CD4-positive, alpha-beta T cell (primary cell): ENCODE results near the gene CLCNKA. TPM values are rescaled to one million over a fixed set of nuclear protein-coding genes. Genes with fewer than 3 reads are reported as not detected.
"Not testable (repeated sequence)": the region's sequence is repeated elsewhere in the genome, so short reads cannot be mapped to it uniquely, and the experiment has no call there.

Experiments used
- ATAC-seq: fragments of 200-7000 bp; cut with Tn5 transposase; one replicate; pipeline ENCODE4 v1.10.0; 2022; ENCODE audit warnings: mild to moderate bottlenecking; ENCODE audit not compliant: poor library complexity
- CTCF ChIA-PET: fragments of 350-600 bp; sonication (Branson Sonifier 250); formaldehyde crosslinking; loops from one replicate; lab custom pipeline; 2021; ENCODE audit warnings: antibody characterized with exemption, inconsistent platforms; lab: Charles Lee
- POLR2A ChIA-PET: fragments of 350-600 bp; sonication (Branson Sonifier 250); formaldehyde crosslinking; loops from one replicate; lab custom pipeline; 2021; ENCODE audit warnings: antibody characterized with exemption, inconsistent platforms; lab: Charles Lee
- DNase-seq, 14 experiments: peaks; one replicate each; pipeline ENCODE4 v3.0.0-alpha.2; 2013 to 2020; ENCODE audit warnings: mixed read lengths in 2 of 14
- H3K27ac ChIP-seq, 2 donors: one replicate each; pipeline versions ENCODE4 v1.5.1 to v1.7.0; 2013; ENCODE audit warnings: low read length in 2 of 2, low read depth in 1 of 2, mild to moderate bottlenecking in 1 of 2
- H3K27me3 ChIP-seq, 2 experiments: 1 replicate in 1 of 2; 2 replicates in 1 of 2; pipeline versions ENCODE4 v1.6.1 to v1.7.0; 2013; ENCODE audit warnings: low read length in 2 of 2, control low read depth in 1 of 2, mild to moderate bottlenecking in 1 of 2, moderate library complexity in 1 of 2; ENCODE audit not compliant: insufficient read depth in 2 of 2, control insufficient read depth in 1 of 2
- H3K36me3 ChIP-seq: one replicate; pipeline ENCODE4 v1.6.1; 2013; ENCODE audit warnings: low read length, control low read depth; ENCODE audit not compliant: insufficient read depth
- H3K4me1 ChIP-seq: one replicate; pipeline ENCODE4 v1.6.1; 2013; ENCODE audit warnings: low read length, control low read depth; ENCODE audit not compliant: insufficient read depth
- H3K4me3 ChIP-seq: one replicate; pipeline ENCODE4 v1.5.1; 2013; ENCODE audit warnings: mild to moderate bottlenecking, low read length, moderate library complexity
- H3K9me3 ChIP-seq, 2 experiments: 1 replicate in 1 of 2; 2 replicates in 1 of 2; pipeline versions ENCODE4 v1.6.1 to v1.7.0; 2013; ENCODE audit warnings: low read length in 2 of 2, mild to moderate bottlenecking in 2 of 2, control low read depth in 1 of 2, moderate library complexity in 1 of 2; ENCODE audit not compliant: control insufficient read depth in 1 of 2, insufficient read depth in 1 of 2
- H3K27ac Mint-ChIP-seq: one replicate; pipeline ENCODE4 v1.8.0; 2020; ENCODE audit warnings: mixed read lengths
- H3K27me3 Mint-ChIP-seq: one replicate; pipeline ENCODE4 v1.8.0; 2021; ENCODE audit warnings: mixed read lengths
- H3K36me3 Mint-ChIP-seq: one replicate; pipeline ENCODE4 v1.8.0; 2021; ENCODE audit warnings: low read depth, mixed read lengths
- H3K4me1 Mint-ChIP-seq: one replicate; pipeline ENCODE4 v1.8.0; 2021; ENCODE audit warnings: low read depth, mixed read lengths
- H3K4me3 Mint-ChIP-seq: one replicate; pipeline ENCODE4 v1.8.0; 2020; ENCODE audit warnings: mild to moderate bottlenecking, mixed read lengths
- H3K9me3 Mint-ChIP-seq: one replicate; pipeline ENCODE4 v1.8.0; 2020; ENCODE audit warnings: mixed read lengths
- CTCF ChIP-seq: fragments of 200-600 bp; IDR thresholded peaks from one replicate; pipeline ENCODE4 v1.8.0; 2022; ENCODE audit warnings: antibody characterized with exemption, mild to moderate bottlenecking
- intact Hi-C, 2 experiments: fragments of 100-400 bp; cut with DNase I in 1 of 2; cut with micrococcal nuclease in 1 of 2; formaldehyde crosslinking; loops; one replicate each; pipeline versions ENCODE4 v1.15.1 to v1.9.0; 2023 to 2025; cut with DNase I, micrococcal nuclease
- total RNA-seq, 174 experiments: library from RNA in 2 of 174; stranded (reverse) in 2 of 174; gene quantifications; one replicate each; pipeline ENCODE4 v1.2.3 and lab custom pipeline; 2021 to 2026

CLCNKA gene
- total RNA-seq, 2 experiments from 2014 or later: not detected

DNA sequence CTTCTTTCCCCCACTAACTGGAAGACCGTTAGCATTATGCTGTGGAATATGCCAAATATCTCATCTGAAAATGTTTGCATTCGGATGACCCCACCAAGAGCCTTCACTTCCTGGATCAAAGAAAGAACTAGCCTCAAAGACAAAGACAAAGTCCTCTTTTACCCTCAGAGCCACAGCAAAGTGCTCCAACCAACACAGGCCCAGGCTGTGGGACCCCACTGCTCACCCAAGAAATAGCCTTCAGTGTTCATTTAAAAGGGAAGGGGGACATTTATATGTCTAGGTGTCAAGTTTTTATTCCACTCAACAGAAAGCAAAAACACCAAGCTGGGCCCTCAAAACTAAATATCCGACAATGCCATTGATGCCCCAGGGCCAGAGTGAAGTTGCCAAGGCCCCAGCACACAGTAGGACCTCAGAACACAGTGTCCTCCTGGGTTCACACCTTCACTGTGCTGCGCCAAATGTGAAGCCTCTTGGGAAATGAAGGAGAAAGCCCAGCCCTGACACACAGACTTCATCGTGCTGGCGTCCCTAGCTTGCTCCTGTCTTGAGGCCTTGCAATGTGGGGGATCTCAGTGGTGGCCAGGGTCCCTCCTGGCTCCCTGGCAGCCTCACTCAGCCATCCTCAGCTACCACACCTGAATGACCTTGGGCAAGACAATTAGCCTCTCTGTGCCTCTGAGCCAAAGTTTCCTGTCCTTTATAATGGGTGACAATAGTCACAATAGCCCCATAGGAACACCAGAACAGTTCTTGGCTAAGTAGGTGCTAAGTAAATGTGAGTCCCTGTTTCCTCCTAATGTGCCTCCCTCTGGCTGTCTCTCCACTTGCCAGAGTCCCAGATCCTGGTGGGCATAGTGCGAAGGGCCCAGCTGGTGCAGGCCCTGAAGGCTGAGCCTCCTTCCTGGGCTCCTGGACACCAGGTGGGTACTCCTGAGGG is 33.0 kb downstream of the CLCNKA start:
- peaks cover 7% of the 10 kb centered on the region for H3K4me1 ChIP-seq
- no peak for TF ChIP-seq CTCF
- no peaks in the 10 kb centered on the region for H3K9me3 Mint-ChIP-seq
- H3K27me3 ChIP-seq: peaks cover 0 to 7% of the 10 kb centered on the region in 2 experiments
- intact Hi-C loops: loop anchor here in 1 of 2 experiments (2.0 kb wide), 1 partner anchor 262 kb away; no protein-coding TSS in a partner anchor
- no peak overlapping the region for H3K4me3 Mint-ChIP-seq
- H3K27ac Mint-ChIP-seq: no peak overlapping the region
- no peaks in the 10 kb centered on the region for H3K36me3 Mint-ChIP-seq
- H3K4me3 ChIP-seq: no peak overlapping the region
- H3K36me3 ChIP-seq: no peaks in the 10 kb centered on the region
- ChIA-PET CTCF (no interaction called here), POLR2A (no interaction called here)
- ATAC-seq (no peak), DNase-seq (no peak)
- no peak overlapping the region for H3K27ac ChIP-seq
- peaks cover 6% of the 10 kb centered on the region for H3K4me1 Mint-ChIP-seq
- peaks cover 6% of the 10 kb centered on the region for H3K27me3 Mint-ChIP-seq
- no peaks in the 10 kb centered on the region for H3K9me3 ChIP-seq

GRCh38 chr1:16055613-16056520 is 34.0 kb downstream of the CLCNKA start:
- intact Hi-C loops: loop anchor here (1.0 to 2.0 kb wide), 3 partner anchors 47 to 264 kb away; no protein-coding TSS in a partner anchor
- Mint-ChIP-seq H3K9me3 (no peaks in the 10 kb centered on the region), H3K4me3 (no peak overlapping the region), H3K27ac (no peak overlapping the region), H3K27me3 (no peaks in the 10 kb centered on the region), H3K36me3 (no peaks in the 10 kb centered on the region), H3K4me1 (peaks cover 6% of the 10 kb centered on the region)
- CTCF ChIA-PET: interaction anchor here (0.6 kb wide), 1 partner anchor 241 kb away, joined by 3 read pairs; no protein-coding TSS in a partner anchor
- Histone ChIP-seq H3K27ac (no peak overlapping the region), H3K27me3 (no peaks in the 10 kb centered on the region), H3K36me3 (no peaks in the 10 kb centered on the region), H3K4me1 (peaks cover 7% of the 10 kb centered on the region), H3K4me3 (no peak overlapping the region), H3K9me3 (no peaks in the 10 kb centered on the region)
- ATAC-seq (peak; percentile 99), DNase-seq (peak; percentile 51 to 91 (median 80))
- peak; percentile 85 for TF ChIP-seq CTCF
- POLR2A ChIA-PET: no interaction called here

- H3K4me1 Mint-ChIP-seq, H3K36me3 Mint-ChIP-seq, H3K27ac ChIP-seq, H3K4me1 ChIP-seq, H3K9me3 ChIP-seq, DNase-seq, H3K9me3 Mint-ChIP-seq, H3K27me3 Mint-ChIP-seq, H3K4me3 Mint-ChIP-seq, H3K27ac Mint-ChIP-seq, H3K36me3 ChIP-seq, H3K27me3 ChIP-seq, H3K4me3 ChIP-seq, ATAC-seq, POLR2A ChIA-PET: not testable (repeated sequence)
- CTCF ChIA-PET: interaction anchor here (0.6 kb wide), 1 partner anchor 241 kb away, joined by 3 read pairs; no protein-coding TSS in a partner anchor
- intact Hi-C loops: loop anchor here (1.0 kb wide), 2 partner anchors 47 to 264 kb away; no protein-coding TSS in a partner anchor
These were observed 34.7 kb downstream of the CLCNKA start for GRCh38 chr1:16056521-16056912.

DNA sequence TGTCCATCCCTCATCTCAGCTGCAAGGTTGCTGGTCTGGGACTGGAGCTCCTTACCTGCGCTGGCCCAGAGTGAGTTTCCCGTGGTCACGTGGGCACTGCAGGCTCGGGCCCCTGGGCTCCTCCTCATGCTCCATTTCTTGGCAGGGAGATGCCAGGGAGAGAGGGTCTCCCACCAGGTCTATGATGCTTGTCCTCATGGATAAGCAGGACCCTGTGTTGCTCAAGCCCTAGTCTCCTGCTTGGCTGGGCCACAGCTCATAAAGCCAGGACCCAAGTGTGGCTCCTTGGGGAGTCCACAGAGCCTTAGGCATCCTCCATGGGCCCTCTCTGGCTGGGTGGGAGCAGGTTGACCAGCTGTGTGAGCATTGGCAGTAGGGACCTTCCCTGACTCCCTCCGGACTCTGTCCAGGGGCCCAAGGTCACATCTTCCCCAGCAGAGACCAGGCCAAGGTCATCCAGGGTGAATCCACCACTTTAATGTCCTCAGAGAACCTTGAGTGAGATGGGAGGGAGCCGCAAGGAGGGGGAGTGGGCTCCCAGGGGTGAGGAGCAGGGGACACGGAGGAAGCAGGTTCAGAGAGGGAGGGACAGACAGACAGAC is 35.6 kb downstream of the CLCNKA start:
- DNase-seq, H3K4me3 ChIP-seq, POLR2A ChIA-PET, ATAC-seq, H3K9me3 ChIP-seq, H3K4me3 Mint-ChIP-seq, CTCF ChIA-PET, H3K4me1 ChIP-seq, H3K27me3 Mint-ChIP-seq, H3K27ac ChIP-seq, H3K4me1 Mint-ChIP-seq, H3K9me3 Mint-ChIP-seq, H3K36me3 Mint-ChIP-seq, H3K27me3 ChIP-seq, intact Hi-C loops, H3K36me3 ChIP-seq, H3K27ac Mint-ChIP-seq: not testable (repeated sequence)

- H3K4me3 ChIP-seq, H3K4me1 Mint-ChIP-seq, POLR2A ChIA-PET, H3K27ac Mint-ChIP-seq, H3K27ac ChIP-seq, ATAC-seq, H3K9me3 ChIP-seq, H3K27me3 ChIP-seq, H3K36me3 ChIP-seq, H3K4me3 Mint-ChIP-seq, H3K27me3 Mint-ChIP-seq, intact Hi-C loops, H3K36me3 Mint-ChIP-seq, H3K9me3 Mint-ChIP-seq, H3K4me1 ChIP-seq, DNase-seq: not testable (repeated sequence)
- CTCF ChIA-PET: interaction anchor here (0.5 kb wide), 1 partner anchor 179 kb away, joined by 6 read pairs; no protein-coding TSS in a partner anchor
These were observed 36.7 kb downstream of the CLCNKA start for GRCh38 chr1:16058394-16059120.
